GM21786 (cell line): ENCODE results near the gene PRDM16.
"Not testable (repeated sequence)": the region's sequence is repeated elsewhere in the genome, so short reads cannot be mapped to it uniquely, and the experiment has no call there.

Experiments
- ATAC-seq: cut with Tn5 transposase; IDR thresholded peaks from one replicate; pipeline ENCODE4 v1.9.1; 2021; ENCODE audit not compliant: unreplicated experiment

PRDM16 gene

GRCh38 chr1:3237994-3238702, 169.1 kb downstream of the PRDM16 start:
- no peak for ATAC-seq

DNA sequence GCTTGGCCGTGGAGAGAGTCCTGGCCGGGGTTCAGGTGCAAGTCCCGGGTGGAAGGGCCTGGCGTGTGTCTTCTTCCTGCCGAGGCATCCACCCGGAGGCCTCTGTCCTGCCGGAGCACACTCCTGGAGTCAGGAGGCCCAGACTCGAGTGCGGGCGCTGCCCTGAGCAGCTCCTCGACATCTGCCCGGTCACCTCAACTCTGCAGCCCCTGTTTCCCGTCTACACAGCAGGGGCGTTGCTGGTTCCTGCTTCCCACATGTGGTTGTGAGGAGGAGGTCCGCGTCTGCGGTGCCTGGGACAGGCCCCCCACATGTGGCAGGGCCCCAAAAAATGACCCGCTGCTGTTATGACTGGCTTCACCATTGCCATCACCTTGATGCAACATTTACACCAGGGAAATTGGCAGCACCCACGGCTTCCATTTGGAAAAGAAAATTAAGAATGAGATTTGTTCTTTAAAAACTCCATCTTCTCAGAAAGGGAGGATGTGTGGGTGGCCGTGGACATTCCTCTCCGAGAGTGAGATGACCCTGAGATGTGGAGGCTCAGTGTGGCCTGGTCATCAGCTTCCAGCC, 169.8 kb downstream of the PRDM16 start:
- no peak for ATAC-seq

DNA sequence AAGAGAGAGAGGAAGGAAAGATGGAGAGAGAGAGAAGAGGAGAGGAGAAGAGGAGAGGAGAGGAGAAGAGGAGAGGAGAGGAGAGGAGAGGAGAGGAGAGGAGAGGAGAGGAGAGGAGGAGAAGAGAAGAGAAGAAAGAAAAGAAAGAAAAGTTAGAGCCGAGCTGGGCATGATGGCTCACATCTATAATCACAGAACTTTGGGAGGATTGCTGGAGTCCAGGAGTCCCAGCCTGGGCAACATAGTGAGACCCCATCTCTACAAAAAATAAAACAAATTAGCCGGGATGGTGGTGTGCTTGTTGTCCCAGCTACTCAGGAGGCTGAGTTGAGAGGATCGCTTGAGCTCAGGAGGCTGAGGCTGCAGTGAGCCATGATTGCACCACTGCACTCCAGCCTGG, 171.0 kb downstream of the PRDM16 start:
- ATAC-seq, result not testable (repeated sequence)

GRCh38 chr1:3240524-3241235, 171.7 kb downstream of the PRDM16 start:
- ATAC-seq, result no peak

DNA sequence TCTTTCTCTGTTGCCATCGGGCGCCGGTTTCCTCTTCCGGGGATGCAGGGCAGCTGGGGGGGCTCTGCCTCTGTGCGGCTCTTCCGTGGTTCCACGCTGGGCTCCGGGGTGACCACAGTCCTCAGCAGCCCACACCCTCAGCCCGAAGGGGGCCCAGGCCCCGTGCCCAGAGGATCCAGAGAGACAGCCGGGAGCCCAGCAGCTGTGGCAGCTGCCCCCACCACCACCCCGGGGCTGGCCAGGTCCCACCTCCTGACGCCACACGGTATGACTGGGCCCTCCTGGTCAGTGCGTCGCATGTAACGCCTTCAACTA, 172.2 kb downstream of the PRDM16 start:
- no peak for ATAC-seq

- no peak for ATAC-seq
Observed at GRCh38 chr1:3241673-3242407, 172.8 kb downstream of the PRDM16 start.

DNA sequence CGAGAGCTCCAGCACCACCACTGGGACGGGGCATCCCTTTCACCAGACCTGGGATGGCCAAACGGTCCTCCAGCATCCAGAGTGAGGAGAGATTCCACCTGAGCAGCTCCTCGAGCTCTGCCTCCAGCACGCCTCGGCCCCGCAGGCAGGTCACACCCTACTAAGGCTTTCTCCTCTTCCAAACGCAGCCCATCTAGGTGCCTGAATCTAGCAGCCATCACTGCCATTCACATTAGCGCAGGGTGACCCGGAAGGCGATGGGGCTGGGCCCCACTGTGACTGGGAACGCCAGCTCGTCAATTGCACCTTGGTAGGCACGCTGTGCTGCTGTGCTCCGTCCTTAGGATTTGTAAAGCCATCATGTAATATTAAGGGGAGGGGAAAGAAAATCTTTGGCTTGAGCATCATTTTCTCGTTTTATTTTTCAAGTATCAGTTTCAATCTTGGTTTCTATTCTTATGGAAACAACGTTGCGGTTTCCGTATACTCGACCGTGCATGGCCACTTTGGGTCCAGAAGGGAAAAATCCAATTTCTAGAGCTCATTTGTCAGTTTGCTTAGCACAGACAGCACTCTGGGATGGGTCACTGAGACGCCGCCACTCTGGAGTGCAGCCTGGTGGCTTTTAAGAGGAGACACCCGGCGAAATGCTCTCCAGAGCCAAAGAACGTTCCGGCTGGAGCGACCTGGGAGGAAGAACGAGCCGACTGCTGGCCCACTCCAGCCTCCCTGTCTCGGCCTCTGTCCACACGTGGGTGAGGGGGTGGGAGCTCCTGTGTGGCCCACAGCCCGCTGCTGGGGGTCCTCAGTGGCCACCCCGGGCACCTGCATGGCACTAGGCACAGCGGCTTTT, 173.6 kb downstream of the PRDM16 start:
- ATAC-seq, result no peak

DNA sequence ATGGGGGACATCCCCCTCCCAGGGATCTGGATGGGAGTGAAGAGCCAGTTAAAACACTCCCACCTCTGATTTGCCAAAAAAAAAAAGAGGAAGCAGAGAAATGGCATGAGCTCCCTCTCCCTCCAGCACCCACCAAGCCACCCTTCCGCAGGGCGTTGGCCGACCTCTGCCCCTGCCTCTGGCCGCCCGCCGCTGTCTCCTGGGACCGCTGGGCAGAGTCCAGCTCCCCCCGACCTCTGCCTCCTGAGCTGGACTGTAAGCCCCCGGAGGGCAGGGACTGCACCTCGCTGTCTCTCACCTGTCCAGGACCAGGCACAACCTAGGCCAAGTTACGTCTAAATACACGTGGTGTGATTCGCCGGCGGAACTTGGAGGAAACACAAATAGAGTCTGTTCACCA, 174.3 kb downstream of the PRDM16 start:
- ATAC-seq, result no peak

DNA sequence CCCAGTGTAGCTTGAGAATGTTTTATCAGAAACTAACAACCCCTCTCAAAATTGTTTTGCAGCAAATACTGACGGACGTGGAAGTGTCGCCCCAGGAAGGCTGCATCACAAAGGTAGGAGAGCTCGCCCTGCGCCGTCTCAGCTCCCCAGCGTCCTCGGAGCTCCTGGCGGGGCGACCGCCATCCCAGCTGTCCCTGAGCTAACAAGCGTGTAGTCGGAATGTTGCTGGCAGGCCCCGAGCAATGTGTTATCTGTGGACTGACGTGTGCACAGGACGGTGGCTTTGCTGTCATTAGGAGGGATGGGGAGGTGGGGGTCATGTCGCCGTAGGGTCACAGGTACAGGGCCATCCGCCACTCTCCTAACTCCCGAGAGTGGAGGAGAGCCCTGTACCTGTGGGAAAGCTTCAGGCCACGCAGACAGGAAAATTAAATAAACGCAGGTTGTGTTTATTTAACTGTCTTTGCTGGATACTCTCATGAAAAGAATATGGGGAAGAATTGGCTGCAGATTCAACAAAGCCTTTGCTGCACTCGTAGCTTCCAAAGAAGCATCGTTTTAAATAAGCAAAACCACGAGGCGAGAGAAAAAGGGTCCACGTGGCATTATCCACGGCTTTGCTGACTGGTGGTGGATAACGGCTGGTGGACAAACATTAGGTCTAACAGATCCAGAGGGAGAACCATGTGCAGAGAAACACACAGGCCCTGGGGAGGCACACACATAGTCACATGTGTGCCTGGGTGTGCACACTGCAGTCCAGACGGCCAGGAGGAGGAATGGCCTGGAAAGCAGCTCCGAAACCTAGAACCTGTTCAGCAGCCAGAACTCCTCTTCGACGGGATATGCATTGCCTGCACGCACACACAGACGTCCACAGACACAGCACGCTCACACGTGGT, 175.3 kb downstream of the PRDM16 start:
- no peak for ATAC-seq

- no peak for ATAC-seq
Observed at GRCh38 chr1:3244927-3245315, 175.9 kb downstream of the PRDM16 start.

DNA sequence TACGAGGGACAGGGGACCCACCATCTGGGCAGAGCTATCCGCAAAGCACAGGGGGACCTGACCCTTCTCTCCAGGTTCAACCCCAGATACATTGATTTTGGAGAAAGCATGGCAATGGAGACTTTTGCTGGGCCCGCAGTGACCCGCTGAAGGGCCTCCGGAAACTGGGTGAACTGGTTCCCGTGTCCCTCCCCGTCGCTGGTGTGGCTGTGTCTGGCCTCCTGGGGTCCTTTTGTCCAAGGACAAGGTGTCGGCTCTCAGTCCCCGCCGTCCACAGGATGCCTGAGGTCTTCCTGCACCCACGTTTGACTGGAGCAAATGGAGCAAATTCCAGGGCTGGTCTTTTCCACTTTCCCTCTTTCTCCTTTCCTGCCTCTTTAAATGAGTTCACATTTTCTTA, 176.3 kb downstream of the PRDM16 start:
- ATAC-seq, result no peak

DNA sequence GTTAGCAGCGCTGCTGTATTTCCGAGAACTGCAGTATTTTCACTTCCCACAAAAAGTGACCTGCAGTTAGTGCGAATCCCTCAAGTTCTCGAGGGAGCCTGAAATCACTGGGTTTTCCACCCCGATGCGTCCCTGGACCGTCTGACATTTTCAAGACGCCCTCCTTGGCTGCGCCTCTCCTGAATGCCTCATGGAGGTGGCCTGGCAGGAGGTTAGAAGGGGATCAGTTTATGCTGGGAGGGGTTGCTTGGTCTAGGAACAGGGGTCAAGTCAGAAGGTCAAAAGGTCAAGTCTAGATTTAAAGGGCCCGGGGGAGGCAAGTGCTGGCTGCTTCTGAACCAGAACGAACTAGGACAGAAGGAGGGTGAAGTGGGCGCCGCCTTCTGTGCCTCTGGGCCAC, 176.8 kb downstream of the PRDM16 start:
- no peak for ATAC-seq

- no peak for ATAC-seq
Observed at GRCh38 chr1:3246251-3246650, 177.2 kb downstream of the PRDM16 start.

DNA sequence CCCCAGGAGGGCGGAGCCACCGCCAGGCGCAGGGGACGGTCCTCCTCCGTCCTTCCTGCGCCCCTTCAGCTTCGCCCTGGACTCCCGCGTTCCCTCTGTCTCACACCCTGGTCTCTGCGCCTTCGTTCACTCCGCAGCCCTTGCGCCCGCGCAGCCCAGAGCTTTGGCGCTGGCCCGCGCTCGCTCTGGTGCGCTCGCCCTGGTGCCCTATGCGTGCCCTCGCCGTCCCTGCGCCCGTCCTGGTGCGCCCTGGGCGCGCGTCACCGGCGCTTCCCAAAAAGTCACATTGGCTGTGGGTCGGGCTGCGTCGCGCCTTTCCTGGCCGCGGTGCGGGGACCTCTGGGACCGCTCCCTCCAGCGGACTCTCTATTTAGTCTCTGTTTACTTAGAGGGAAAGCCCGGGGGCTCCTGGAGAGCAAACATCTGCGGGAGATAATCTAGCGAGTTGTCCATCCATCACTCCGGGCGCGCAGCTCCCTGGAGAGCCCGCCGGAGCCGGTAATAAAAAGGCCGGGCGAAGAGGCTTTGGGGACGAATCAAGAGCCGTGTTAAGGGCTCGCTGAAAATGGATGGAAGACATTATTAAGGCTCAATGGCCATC, 178.6 kb downstream of the PRDM16 start:
- ATAC-seq, result no peak

DNA sequence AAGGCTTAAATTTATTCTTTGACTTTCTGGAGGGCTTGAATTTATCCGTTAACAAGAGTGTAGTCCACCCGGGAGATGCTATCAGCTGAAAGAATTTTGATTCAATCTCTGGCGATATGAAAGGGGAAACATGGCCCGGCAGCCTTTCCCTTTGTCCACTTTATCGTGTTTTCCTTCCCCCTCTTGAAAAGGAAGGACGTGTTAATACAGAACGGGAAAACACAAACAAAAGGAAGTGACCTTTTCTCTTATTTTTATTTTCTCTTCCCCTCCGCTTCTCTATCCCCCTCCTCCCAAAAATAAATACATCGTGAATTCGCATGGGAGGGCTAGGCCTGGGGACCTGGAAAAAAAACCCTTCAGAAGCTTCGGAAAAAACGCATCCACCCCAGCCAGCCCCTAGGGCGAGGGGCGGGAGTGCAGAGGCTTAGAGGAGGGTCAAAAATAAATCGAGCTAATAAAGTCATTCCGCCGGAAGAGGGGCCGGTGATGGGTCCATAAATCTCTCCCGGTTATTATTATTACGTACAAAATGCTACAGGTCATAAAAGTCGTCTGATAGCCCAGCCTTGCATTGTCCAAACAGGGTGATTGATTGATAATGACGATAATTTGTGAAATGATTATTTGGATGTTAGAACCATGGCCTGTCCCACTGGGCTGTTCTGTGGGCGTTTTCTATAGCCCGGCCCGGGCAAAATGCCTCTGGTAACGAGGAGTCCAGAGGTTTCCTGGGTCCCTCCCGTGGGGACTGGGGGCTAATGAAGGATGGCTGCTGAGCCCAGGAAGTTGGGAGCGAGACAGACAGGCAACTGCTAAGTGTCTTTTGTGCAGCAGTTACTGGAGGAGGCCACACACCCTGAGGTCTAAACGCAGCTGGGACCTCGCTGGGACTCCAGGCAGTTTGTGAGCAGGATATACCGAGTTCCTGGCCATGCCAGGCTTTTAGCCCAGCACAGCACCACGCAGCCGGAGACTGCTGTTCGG, 179.4 kb downstream of the PRDM16 start:
- no peak for ATAC-seq

DNA sequence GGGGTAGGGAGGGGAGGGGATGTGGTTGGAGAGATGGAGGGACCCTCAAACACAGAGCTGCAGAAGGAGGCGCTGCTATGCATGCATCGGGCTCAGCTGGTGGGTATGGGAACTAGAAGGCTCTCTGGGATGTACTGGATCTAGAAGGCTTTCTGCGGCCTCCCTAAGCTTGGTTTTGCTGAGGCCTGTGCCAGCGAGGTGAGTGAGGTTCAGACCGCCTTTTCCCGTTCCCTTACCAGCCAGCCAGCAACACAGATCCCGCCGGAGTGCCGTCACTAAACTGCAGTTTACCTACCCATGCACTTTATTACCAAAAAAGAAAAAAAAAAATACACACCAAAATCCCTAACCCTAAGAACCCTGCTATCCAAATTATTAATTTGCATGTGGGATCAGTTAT, 180.2 kb downstream of the PRDM16 start:
- ATAC-seq, result no peak

DNA sequence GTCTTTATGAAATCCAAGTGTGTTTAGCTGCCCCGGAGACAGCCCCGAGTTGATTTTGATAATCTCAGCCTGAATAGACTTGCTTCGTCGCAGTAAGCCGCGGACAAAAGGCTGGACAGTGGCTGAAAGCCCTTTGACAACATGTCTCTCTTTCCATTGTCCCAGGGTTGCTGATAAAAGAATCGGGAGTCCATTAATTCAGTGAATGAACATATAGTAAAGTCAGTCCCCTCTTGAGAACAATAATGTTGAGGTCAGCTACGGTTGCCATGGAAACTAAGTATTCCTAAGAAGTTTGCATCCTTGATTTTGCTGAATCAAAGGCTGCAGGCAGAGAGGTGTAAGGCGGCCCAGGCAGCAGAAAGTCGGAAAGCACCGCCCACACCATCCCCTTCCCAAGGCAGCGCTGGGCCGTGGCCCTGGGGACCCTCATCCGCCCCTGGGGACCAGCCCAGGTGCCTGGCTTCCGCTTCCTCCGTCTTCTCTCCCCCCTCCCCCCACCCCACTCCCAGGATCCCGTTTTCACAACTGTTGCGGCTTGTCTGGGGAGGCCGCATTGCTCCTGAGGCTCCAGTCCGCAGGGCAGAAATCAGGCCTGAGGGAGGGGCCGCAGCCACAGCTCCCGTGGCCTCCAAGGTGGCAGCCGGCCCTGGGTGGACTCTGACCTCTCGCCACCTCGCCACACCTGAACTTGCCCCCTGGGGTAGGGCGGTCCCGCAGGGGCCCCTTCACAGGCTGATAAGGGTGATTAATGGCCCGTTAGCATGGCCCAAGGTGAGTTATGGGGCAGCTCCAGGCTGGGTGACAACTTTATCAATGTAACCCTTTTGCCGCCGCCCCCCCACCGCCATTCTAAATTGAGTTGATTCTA, 180.9 kb downstream of the PRDM16 start:
- no peak for ATAC-seq
